Muscle of leg (tissue), 11 donors: Measurements from ENCODE around the gene TBC1D22A. TPM values are rescaled to one million over a fixed set of nuclear protein-coding genes. Genes with fewer than 3 reads are reported as not detected.
A peak's percentile ranks its signal among the peaks of the same experiment; 100 is the strongest.

ENCODE experiments used
- DNase-seq: peaks from one replicate; pipeline ENCODE4 v3.0.0; 2013
- H3K27ac ChIP-seq: one replicate; pipeline ENCODE4 v1.5.1; 2013; ENCODE audit warnings: mild to moderate bottlenecking, low read length, control low read depth
- H3K27me3 ChIP-seq: one replicate; pipeline ENCODE4 v1.6.1; 2013; ENCODE audit warnings: low read length; ENCODE audit not compliant: control insufficient read depth, insufficient read depth
- H3K36me3 ChIP-seq: one replicate; pipeline ENCODE4 v1.6.1; 2013; ENCODE audit warnings: low read length; ENCODE audit not compliant: control insufficient read depth, insufficient read depth
- H3K4me1 ChIP-seq: one replicate; pipeline ENCODE4 v1.6.1; 2013; ENCODE audit warnings: low read length; ENCODE audit not compliant: control insufficient read depth, insufficient read depth
- H3K4me3 ChIP-seq: one replicate; pipeline ENCODE4 v1.5.1; 2013; ENCODE audit warnings: low read length, control low read depth
- H3K9me3 ChIP-seq: replicated peaks from 2 replicates; pipeline ENCODE4 v1.6.1; 2013; ENCODE audit warnings: low read depth, low read length; ENCODE audit not compliant: control insufficient read depth
- WGBS: methylation state at CpG from one replicate; pipeline ENCODE4 v1.1.5; 2013; ENCODE audit warnings: missing lambda C conversion rate; ENCODE audit not compliant: insufficient coverage; 5-methylcytosine and 5-hydroxymethylcytosine counted together
- polyA plus RNA-seq, 8 donors: library from polyadenylated mRNA; unstranded; fragments of 120-200 nt; gene quantifications; one replicate each; pipeline versions ENCODE4 v1.2.1 to v1.2.3, GENCODE V29; 2013; ENCODE audit warnings: inconsistent platforms in 1 of 8, low replicate concordance in 1 of 8; ENCODE audit not compliant: insufficient read length in 8 of 8, insufficient read depth in 1 of 8
- total RNA-seq: library from RNA; stranded (reverse); fragments of 120-200 nt; gene quantifications from one replicate; pipeline ENCODE4 v1.2.4, GENCODE V29; 2013

Gene TBC1D22A
- total and polyA plus RNA-seq, 9 donors = 8.0 to 16.9 (median 15.6) TPM

GRCh38 chr22:47124961-47125360 is 362.5 kb downstream of the TBC1D22A start:
- H3K4me3 ChIP-seq = no peak overlapping the region
- H3K27ac ChIP-seq = no peak overlapping the region
- H3K9me3 ChIP-seq = no peaks in the 10 kb centered on the region
- H3K4me1 ChIP-seq = peaks cover 3% of the 10 kb centered on the region
- no peaks in the 10 kb centered on the region for H3K36me3 ChIP-seq
- no peaks in the 10 kb centered on the region for H3K27me3 ChIP-seq
- 79% methylated on average over 10 of the region's 14 CpGs for WGBS
- DNase-seq = no peak

DNA sequence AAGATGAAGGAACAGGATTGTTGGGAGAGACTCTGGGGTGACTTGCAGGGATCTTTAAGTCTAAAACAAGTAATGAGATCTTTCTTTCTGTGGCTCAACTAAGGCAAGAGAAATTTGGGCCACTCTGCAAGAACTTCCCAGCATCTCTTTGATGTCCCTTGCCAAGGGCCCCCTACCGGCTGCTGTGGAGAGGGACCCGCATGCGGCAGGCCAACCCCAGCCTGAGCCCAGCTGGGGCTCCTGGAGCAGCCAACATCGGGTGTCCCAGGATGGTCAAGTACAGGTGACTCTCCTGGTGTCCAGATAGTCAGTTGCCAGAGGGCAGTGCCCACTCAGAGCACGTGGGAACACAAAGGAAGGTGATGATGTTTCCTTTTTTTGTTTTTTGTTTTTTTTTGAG is 363.2 kb downstream of the TBC1D22A start:
- no peak for DNase-seq
- Histone ChIP-seq H3K4me1 (peaks cover 10% of the 10 kb centered on the region), H3K27me3 (no peaks in the 10 kb centered on the region), H3K4me3 (no peak overlapping the region), H3K9me3 (no peaks in the 10 kb centered on the region), H3K36me3 (no peaks in the 10 kb centered on the region), H3K27ac (no peak overlapping the region)
- WGBS = 51% methylated on average over 4 of the region's 5 CpGs

DNA sequence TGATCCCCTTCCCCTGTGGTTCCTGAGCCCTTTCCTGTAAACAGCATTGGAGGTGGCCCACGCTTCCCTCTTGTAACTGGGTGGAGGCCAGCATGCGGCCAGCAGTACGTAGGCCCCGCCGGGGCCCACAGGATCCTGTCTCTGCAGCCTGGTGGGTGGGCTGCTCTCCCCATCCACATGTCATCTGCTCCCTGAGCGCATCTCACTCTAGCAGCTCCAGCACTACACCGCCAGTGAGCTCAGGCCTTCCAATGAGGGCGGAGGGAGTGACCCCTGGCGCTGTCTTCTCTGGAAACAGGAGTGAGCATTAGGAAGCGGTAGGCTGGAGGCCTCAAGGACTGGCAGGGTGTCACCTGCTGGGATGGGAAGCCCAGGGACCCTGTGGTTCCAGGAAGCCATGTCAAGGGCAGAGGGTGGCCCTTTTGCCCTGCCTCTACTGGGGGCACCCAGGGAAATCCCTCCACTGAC is 363.9 kb downstream of the TBC1D22A start:
- Histone ChIP-seq H3K36me3 (no peaks in the 10 kb centered on the region), H3K9me3 (no peaks in the 10 kb centered on the region), H3K27ac (no peak overlapping the region), H3K4me1 (peaks cover 17% of the 10 kb centered on the region), H3K4me3 (no peak overlapping the region), H3K27me3 (no peaks in the 10 kb centered on the region)
- DNase-seq = no peak
- 59% methylated on average over 7 of the region's 10 CpGs for WGBS

GRCh38 chr22:47127441-47127871 is 365.0 kb downstream of the TBC1D22A start:
- Histone ChIP-seq H3K36me3 (no peaks in the 10 kb centered on the region), H3K27ac (no peak overlapping the region), H3K4me3 (no peak overlapping the region), H3K27me3 (no peaks in the 10 kb centered on the region), H3K4me1 (peaks cover 28% of the 10 kb centered on the region), H3K9me3 (no peaks in the 10 kb centered on the region)
- DNase-seq = no peak
- WGBS = 82% methylated on average over 14 of the region's 15 CpGs

DNA sequence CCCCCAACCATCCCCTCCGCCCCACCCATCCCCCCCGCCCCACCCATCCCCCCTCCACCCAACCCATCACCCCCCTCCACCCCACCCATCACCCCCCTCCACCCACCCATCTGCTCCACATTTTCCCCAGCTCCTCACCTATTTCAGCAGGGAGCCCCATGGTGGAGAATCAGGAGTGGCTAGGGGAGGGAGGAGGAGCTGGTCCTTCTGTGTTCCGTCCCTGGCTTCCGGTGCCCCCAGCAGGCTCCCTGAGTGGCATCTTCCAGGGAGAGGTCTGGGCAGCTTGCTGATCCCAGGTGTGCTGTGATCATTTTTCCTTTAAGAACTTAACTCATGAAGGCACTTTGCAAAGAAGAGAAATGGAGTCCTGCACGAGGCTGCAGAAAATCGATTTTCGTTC is 365.8 kb downstream of the TBC1D22A start:
- H3K27ac ChIP-seq = no peak overlapping the region
- DNase-seq = no peak
- 50% methylated on average over 4 of the region's 7 CpGs for WGBS
- no peaks in the 10 kb centered on the region for H3K9me3 ChIP-seq
- no peak overlapping the region for H3K4me3 ChIP-seq
- peaks cover 33% of the 10 kb centered on the region for H3K4me1 ChIP-seq
- H3K27me3 ChIP-seq = no peaks in the 10 kb centered on the region
- no peaks in the 10 kb centered on the region for H3K36me3 ChIP-seq

DNA sequence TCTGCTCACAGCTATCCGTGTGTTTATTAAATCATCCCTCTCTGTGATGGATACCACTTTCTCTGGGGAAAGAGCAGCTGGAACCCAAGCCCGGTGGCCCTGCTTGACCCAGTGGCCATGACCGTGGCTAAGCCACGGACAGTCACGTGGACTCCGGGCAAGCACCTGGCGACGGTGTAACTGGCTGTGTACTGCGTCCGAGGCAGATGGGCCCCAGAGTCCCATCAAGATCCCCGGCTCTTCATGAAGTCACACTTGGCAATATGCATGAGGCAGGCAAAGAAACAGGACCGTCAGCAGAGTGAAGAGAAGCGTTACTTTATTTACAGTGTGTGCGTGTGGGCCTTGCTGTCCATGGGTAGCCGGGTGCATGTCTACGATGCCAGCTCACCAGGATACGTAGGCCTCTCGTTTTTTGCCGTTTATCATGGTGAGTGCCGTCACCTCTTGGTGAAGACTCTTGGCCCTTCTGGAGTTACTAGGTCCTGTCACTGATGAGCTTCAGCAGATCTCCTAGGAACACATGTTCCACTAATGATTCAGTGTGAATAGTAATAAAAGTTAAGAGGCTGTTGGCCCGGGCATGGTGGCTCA is 366.3 kb downstream of the TBC1D22A start:
- WGBS = 65% methylated on average over 20 of the region's 21 CpGs
- peak; percentile 75 for DNase-seq
- no peaks in the 10 kb centered on the region for H3K27me3 ChIP-seq

DNA sequence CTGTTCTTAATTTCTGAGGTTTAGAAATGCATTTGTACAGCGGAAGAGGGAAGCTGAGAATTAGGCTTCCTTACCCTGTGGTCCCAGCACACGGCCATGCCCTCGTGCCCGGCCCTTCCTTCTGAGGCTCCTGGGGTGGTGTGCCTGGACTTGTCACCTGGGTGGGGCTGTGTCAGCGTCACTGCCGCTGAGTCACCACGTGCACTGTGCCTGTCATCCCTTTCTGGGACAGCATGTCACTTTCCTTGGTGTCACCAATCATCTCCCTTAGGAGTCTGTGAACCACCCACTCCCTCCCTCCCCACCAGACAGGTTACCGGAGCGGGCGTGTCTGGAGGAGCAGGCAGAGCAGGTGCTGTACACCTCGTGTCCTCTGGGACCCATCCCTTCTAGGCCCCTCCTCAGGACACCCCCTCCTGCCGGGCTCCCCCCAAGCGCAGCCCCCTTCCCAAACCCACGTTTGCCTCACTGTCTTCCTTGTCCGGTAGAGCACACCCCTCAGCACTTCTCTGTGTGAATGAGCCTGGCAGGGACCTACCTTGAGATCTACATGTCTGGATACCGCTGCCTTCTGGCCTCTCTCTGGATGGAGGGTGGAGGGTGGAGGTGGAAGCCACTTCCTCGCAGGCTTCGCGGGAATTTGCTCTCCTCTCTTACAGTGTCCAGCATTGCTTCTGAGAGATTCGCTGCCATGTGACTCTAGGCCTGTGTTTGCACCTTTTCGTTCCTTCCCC is 367.6 kb downstream of the TBC1D22A start:
- no peaks in the 10 kb centered on the region for H3K36me3 ChIP-seq
- H3K27ac ChIP-seq = no peak overlapping the region
- H3K27me3 ChIP-seq = no peaks in the 10 kb centered on the region
- no peak for DNase-seq
- 91% methylated on average over 13 of the region's 21 CpGs for WGBS
- no peaks in the 10 kb centered on the region for H3K9me3 ChIP-seq
- peaks cover 38% of the 10 kb centered on the region for H3K4me1 ChIP-seq
- H3K4me3 ChIP-seq = no peak overlapping the region

More for the DNA sequence above, 366.3 kb downstream of the TBC1D22A start:
- Histone ChIP-seq H3K36me3 (no peaks in the 10 kb centered on the region), H3K9me3 (no peaks in the 10 kb centered on the region), H3K27ac (no peak overlapping the region), H3K4me1 (peaks cover 38% of the 10 kb centered on the region), H3K4me3 (no peak overlapping the region)

GRCh38 chr22:47130883-47131631 is 368.6 kb downstream of the TBC1D22A start:
- no peaks in the 10 kb centered on the region for H3K36me3 ChIP-seq
- no peaks in the 10 kb centered on the region for H3K27me3 ChIP-seq
- DNase-seq = peak; percentile 38
- 55% methylated on average over 8 of the region's 16 CpGs for WGBS
- H3K27ac ChIP-seq = no peak overlapping the region
- H3K4me1 ChIP-seq = peaks cover 38% of the 10 kb centered on the region
- H3K4me3 ChIP-seq = no peak overlapping the region
- no peaks in the 10 kb centered on the region for H3K9me3 ChIP-seq

DNA sequence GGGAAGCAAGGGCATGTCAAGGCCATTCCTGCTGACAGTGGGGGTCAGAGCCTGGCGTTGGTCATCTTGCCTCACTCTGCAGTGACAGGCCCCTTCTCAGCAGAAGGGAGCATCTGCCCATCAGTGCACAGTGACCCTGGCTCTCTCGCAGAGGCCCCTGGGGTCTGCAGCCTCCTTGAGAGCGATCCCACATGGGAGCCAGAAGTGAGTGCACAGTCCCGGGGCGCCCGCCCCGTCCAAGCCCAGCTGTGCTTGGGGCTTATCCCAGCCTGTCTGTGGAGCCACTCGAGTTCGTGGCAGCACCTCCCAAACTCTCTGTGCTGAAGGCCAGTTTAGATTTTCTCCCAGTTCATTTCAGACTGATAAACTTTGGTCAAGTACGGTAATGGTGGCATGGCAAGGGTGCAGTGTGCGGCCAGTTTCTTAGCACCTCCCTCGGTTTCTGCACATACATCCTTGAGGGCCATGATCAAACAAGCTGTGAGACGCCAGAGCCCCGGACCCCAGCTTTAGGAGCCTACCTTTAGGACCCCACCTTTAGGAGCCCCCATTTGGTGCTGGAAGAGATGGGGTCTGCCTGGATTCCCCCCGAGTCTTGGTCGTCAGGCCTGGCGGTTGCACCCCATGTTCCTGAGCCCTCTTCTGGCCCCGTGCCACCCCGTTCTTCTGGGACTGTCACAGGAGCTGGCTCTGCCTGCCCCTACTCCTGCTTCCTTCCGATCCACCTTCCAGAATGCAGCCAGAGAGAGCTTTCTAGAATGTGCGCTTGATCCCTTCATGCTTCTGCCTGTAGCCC is 369.4 kb downstream of the TBC1D22A start:
- no peaks in the 10 kb centered on the region for H3K9me3 ChIP-seq
- no peak overlapping the region for H3K27ac ChIP-seq
- 82% methylated on average over 16 of the region's 21 CpGs for WGBS
- no peaks in the 10 kb centered on the region for H3K36me3 ChIP-seq
- no peak overlapping the region for H3K4me3 ChIP-seq
- H3K27me3 ChIP-seq = no peaks in the 10 kb centered on the region
- DNase-seq = no peak
- H3K4me1 ChIP-seq = peaks cover 38% of the 10 kb centered on the region
